HG03354 (cell line): ENCODE results near the gene ARID1B.
A peak's percentile ranks its signal among the peaks of the same experiment; 100 is the strongest.

ENCODE experiments used
- ATAC-seq: cut with Tn5 transposase; IDR thresholded peaks from one replicate; pipeline ENCODE4 v1.9.1; 2021; ENCODE audit warnings: mild to moderate bottlenecking; ENCODE audit not compliant: unreplicated experiment, poor library complexity, severe bottlenecking

ARID1B gene

GRCh38 chr6:156890627-156891314 lies 113.6 kb downstream of the ARID1B start:
- ATAC-seq = no peak

GRCh38 chr6:156897907-156898531 lies 120.8 kb downstream of the ARID1B start:
- ATAC-seq = no peak

GRCh38 chr6:156899071-156899470 lies 121.9 kb downstream of the ARID1B start:
- ATAC-seq = no peak

- no peak for ATAC-seq
Measured at GRCh38 chr6:156899532-156900135, 122.5 kb downstream of the ARID1B start.

- no peak for ATAC-seq
Measured at GRCh38 chr6:156900292-156900691, 123.1 kb downstream of the ARID1B start.

- no peak for ATAC-seq
Measured at GRCh38 chr6:156901309-156902019, 124.3 kb downstream of the ARID1B start.

- no peak for ATAC-seq
Measured at GRCh38 chr6:156902782-156903181, 125.6 kb downstream of the ARID1B start.

GRCh38 chr6:156904176-156904967 lies 127.2 kb downstream of the ARID1B start:
- ATAC-seq = no peak

GRCh38 chr6:156905801-156906200 lies 128.6 kb downstream of the ARID1B start:
- no peak for ATAC-seq

GRCh38 chr6:156906451-156906850 lies 129.3 kb downstream of the ARID1B start:
- no peak for ATAC-seq

GRCh38 chr6:156909212-156910010 lies 132.2 kb downstream of the ARID1B start:
- ATAC-seq = no peak

- ATAC-seq = no peak
Measured at GRCh38 chr6:156910011-156910334, 132.8 kb downstream of the ARID1B start.

- no peak for ATAC-seq
Measured at GRCh38 chr6:156910938-156911337, 133.8 kb downstream of the ARID1B start.

- no peak for ATAC-seq
Measured at GRCh38 chr6:156911581-156911980, 134.4 kb downstream of the ARID1B start.

GRCh38 chr6:156912431-156912830 lies 135.3 kb downstream of the ARID1B start:
- ATAC-seq = no peak

GRCh38 chr6:156914181-156914580 lies 137.0 kb downstream of the ARID1B start:
- no peak for ATAC-seq

GRCh38 chr6:156916130-156916801 lies 139.1 kb downstream of the ARID1B start:
- peak; percentile 68 for ATAC-seq

- peak; percentile 67 for ATAC-seq
Measured at GRCh38 chr6:156917213-156917612, 140.0 kb downstream of the ARID1B start.

- no peak for ATAC-seq
Measured at GRCh38 chr6:156918647-156919046, 141.5 kb downstream of the ARID1B start.
